H1 (cell line): Measurements from ENCODE around the gene PDIA2. TPM values are rescaled to one million over a fixed set of nuclear protein-coding genes. Genes with fewer than 3 reads are reported as not detected.

Experiments used
- CTCF ChIA-PET: fragments of 300-600 bp; sonication (Branson Sonifier 250); formaldehyde crosslinking; loops from one replicate; lab custom pipeline; 2021; ENCODE audit not compliant: partially characterized antibody; lab: Charles Lee
- POLR2A ChIA-PET: fragments of 300-600 bp; sonication (Branson Sonifier 250); formaldehyde crosslinking; loops from one replicate; lab custom pipeline; 2021; ENCODE audit warnings: inconsistent platforms; ENCODE audit not compliant: partially characterized antibody; lab: Charles Lee
- DNase-seq, 2 experiments: peaks; one replicate each; pipeline versions ENCODE4 v3.0.0 to v3.0.0-alpha.2; 2010 to 2022; ENCODE audit warnings: low spot score in 2 of 2, low read depth in 1 of 2, mixed read lengths in 1 of 2
- FAIRE-seq: peaks from 2 replicates; lab custom pipeline; 2011; peaks lifted over from hg19 to GRCh38; lab: Jason Lieb, UNC
- H2AFZ ChIP-seq: 2 replicates; pipeline ENCODE4 v1.8.1; 2012; ENCODE audit warnings: low read length, inconsistent platforms
- H2AK5ac ChIP-seq: 2 replicates; pipeline ENCODE4 v1.6.1; 2013; ENCODE audit warnings: low read depth, low read length
- H2BK120ac ChIP-seq: replicated peaks from 2 replicates; pipeline ENCODE3; 2013; ENCODE audit warnings: low read depth, low read length, inconsistent platforms
- H2BK12ac ChIP-seq: 2 replicates; pipeline ENCODE4 v1.6.1; 2013; ENCODE audit warnings: low read depth, low read length
- H2BK15ac ChIP-seq: 2 replicates; pipeline ENCODE4 v1.6.1; 2013; ENCODE audit warnings: low read length
- H2BK20ac ChIP-seq: 2 replicates; pipeline ENCODE4 v1.6.1; 2013; ENCODE audit warnings: low read length
- H2BK5ac ChIP-seq: 2 replicates; pipeline ENCODE4 v1.6.1; 2013; ENCODE audit warnings: low read depth, low read length
- H3K14ac ChIP-seq: 2 replicates; pipeline ENCODE4 v1.6.1; 2013; ENCODE audit warnings: inconsistent platforms; ENCODE audit not compliant: insufficient read length
- H3K18ac ChIP-seq: 2 replicates; pipeline ENCODE4 v1.6.1; 2013; ENCODE audit warnings: low read length; ENCODE audit errors: extremely low read depth
- H3K23ac ChIP-seq: 2 replicates; pipeline ENCODE4 v1.6.1; 2013; ENCODE audit warnings: inconsistent platforms; ENCODE audit not compliant: insufficient read length
- H3K23me2 ChIP-seq: 2 replicates; pipeline ENCODE4 v1.6.1; 2013; ENCODE audit warnings: low read depth, low read length
- H3K27ac ChIP-seq: 2 replicates; pipeline ENCODE4 v1.6.1; 2011; ENCODE audit warnings: low read depth, low read length, inconsistent platforms
- H3K27me3 ChIP-seq, 4 experiments: replicated peaks in 1 of 4; 1 replicate in 1 of 4; 2 replicates in 3 of 4; pipeline versions ENCODE4 v1.6.1 to v1.8.1; 2011 to 2013; ENCODE audit warnings: low read length in 3 of 4, mild to moderate bottlenecking in 3 of 4, inconsistent platforms in 2 of 4, mixed read lengths in 2 of 4, moderate library complexity in 1 of 4; ENCODE audit not compliant: control insufficient read depth in 3 of 4, insufficient read depth in 3 of 4; ENCODE audit errors: extremely low read depth in 1 of 4
- H3K36me3 ChIP-seq, 4 experiments: 2 replicates each; pipeline versions ENCODE4 v1.6.1 to v1.8.1; 2011 to 2013; ENCODE audit warnings: mild to moderate bottlenecking in 4 of 4, low read length in 3 of 4, moderate library complexity in 2 of 4, control low read depth in 1 of 4, inconsistent platforms in 1 of 4; ENCODE audit not compliant: insufficient read depth in 4 of 4, control insufficient read depth in 2 of 4
- H3K4ac ChIP-seq: replicated peaks from 2 replicates; pipeline ENCODE3; 2013; ENCODE audit warnings: low read length, low read depth, mixed read lengths, inconsistent platforms; ENCODE audit not compliant: insufficient read length
- H3K4me1 ChIP-seq, 4 experiments: replicated peaks in 1 of 4; 1 replicate in 1 of 4; 2 replicates in 3 of 4; pipeline versions ENCODE4 v1.6.1 to v1.8.1; 2011 to 2013; ENCODE audit warnings: low read length in 3 of 4, inconsistent platforms in 2 of 4, mixed read lengths in 1 of 4; ENCODE audit not compliant: insufficient read depth in 4 of 4, control insufficient read depth in 3 of 4
- H3K4me2 ChIP-seq, 2 experiments: 2 replicates each; pipeline versions ENCODE4 v1.6.1 to v1.8.1; 2011 to 2013; ENCODE audit warnings: low read depth in 2 of 2, low read length in 2 of 2, control low read depth in 1 of 2, inconsistent platforms in 1 of 2, mild to moderate bottlenecking in 1 of 2; ENCODE audit not compliant: insufficient read depth in 1 of 2
- H3K4me3 ChIP-seq, 4 experiments: fragments of 200-600, 300-600 bp in 1 of 4; sonication (generic), shearing (Covaris generic), sonication (Bioruptor Twin) in 1 of 4; 2 replicates each; pipeline versions ENCODE4 v1.5.1 to v1.8.1; 2011 to 2016; ENCODE audit warnings: low read length in 4 of 4, low read depth in 3 of 4, control low read depth in 2 of 4, inconsistent platforms in 2 of 4, mild to moderate bottlenecking in 2 of 4, mixed read lengths in 1 of 4, moderate library complexity in 1 of 4; ENCODE audit not compliant: insufficient read depth in 2 of 4; ENCODE audit errors: extremely low read depth in 1 of 4
- H3K56ac ChIP-seq: replicated peaks from 2 replicates; pipeline ENCODE3; 2013; ENCODE audit warnings: low read depth, mild to moderate bottlenecking, mixed read lengths, low read length, inconsistent platforms; ENCODE audit not compliant: insufficient read length
- H3K79me1 ChIP-seq: 2 replicates; pipeline ENCODE4 v1.6.1; 2013; ENCODE audit warnings: low read depth, low read length, control low read depth
- H3K79me2 ChIP-seq, 2 experiments: 2 replicates each; pipeline versions ENCODE4 v1.6.1 to v1.8.1; 2012 to 2013; ENCODE audit warnings: low read length in 2 of 2, mild to moderate bottlenecking in 2 of 2, inconsistent platforms in 1 of 2; ENCODE audit not compliant: insufficient read depth in 2 of 2, control insufficient read depth in 1 of 2
- H3K9ac ChIP-seq, 4 experiments: replicated peaks in 1 of 4; 1 replicate in 1 of 4; 2 replicates in 3 of 4; pipeline versions ENCODE4 v1.6.1 to v1.8.1; 2011 to 2013; ENCODE audit warnings: low read depth in 3 of 4, low read length in 3 of 4, control low read depth in 2 of 4, mild to moderate bottlenecking in 2 of 4, moderate library complexity in 2 of 4, inconsistent platforms in 1 of 4; ENCODE audit errors: extremely low read depth in 1 of 4
- H3K9me3 ChIP-seq, 2 experiments: 2 replicates each; pipeline versions ENCODE4 v1.6.1 to v1.8.1; 2012 to 2013; ENCODE audit warnings: mild to moderate bottlenecking in 2 of 2, moderate library complexity in 2 of 2, control low read depth in 1 of 2, inconsistent platforms in 1 of 2, low read depth in 1 of 2, low read length in 1 of 2, mixed read lengths in 1 of 2; ENCODE audit not compliant: insufficient read depth in 2 of 2
- H4K20me1 ChIP-seq, 2 experiments: replicated peaks in 1 of 2; 2 replicates each; pipeline versions ENCODE3 to v1.8.1; 2011 to 2013; ENCODE audit warnings: inconsistent platforms in 2 of 2, low read length in 2 of 2, mild to moderate bottlenecking in 1 of 2; ENCODE audit not compliant: insufficient read depth in 2 of 2, control insufficient read depth in 1 of 2
- H4K5ac ChIP-seq: 2 replicates; pipeline ENCODE4 v1.6.1; 2013; ENCODE audit warnings: low read length, low read depth, mixed read lengths, inconsistent platforms; ENCODE audit not compliant: insufficient read length
- H4K8ac ChIP-seq: 2 replicates; pipeline ENCODE4 v1.8.0; 2013; ENCODE audit warnings: mild to moderate bottlenecking, moderate library complexity, low read length, inconsistent platforms; ENCODE audit not compliant: insufficient read depth; ENCODE audit errors: extremely low read depth
- H4K91ac ChIP-seq: replicated peaks from 2 replicates; pipeline ENCODE3; 2013; ENCODE audit warnings: low read length, mixed read lengths, inconsistent platforms; ENCODE audit not compliant: insufficient read length
- ASH2L ChIP-seq: fragments of 200-600, 300-600 bp; sonication (generic); IDR thresholded peaks from one replicate; pipeline ENCODE4 v1.7.1; 2017; ENCODE audit warnings: low read length
- CHD2 ChIP-seq: IDR thresholded peaks from 2 replicates; pipeline ENCODE4 v1.6.1; 2012; ENCODE audit warnings: low read length, improper control_type of control experiment
- CREB1 ChIP-seq: IDR thresholded peaks from 2 replicates; pipeline ENCODE4 v1.6.1; 2012; ENCODE audit warnings: inconsistent platforms
- HDAC2 ChIP-seq, 2 experiments: fragments of 300-600 bp in 1 of 2; sonication (generic) in 1 of 2; IDR thresholded peaks; 2 replicates each; pipeline ENCODE4 v1.6.1; 2011 to 2012; ENCODE audit warnings: low read depth in 2 of 2, low read length in 2 of 2, mild to moderate bottlenecking in 2 of 2, moderate library complexity in 2 of 2, borderline replicate concordance in 1 of 2, inconsistent platforms in 1 of 2
- MAFK ChIP-seq: IDR thresholded peaks from 2 replicates; pipeline ENCODE4 v1.6.1; 2012; ENCODE audit warnings: low read depth, mild to moderate bottlenecking, improper control_type of control experiment, low read length
- POLR2A ChIP-seq, 2 experiments: IDR thresholded peaks; 1 replicate in 1 of 2; 2 replicates in 1 of 2; pipeline ENCODE4 v1.6.1; 2011; ENCODE audit warnings: low read depth in 2 of 2, low read length in 2 of 2, mild to moderate bottlenecking in 2 of 2; ENCODE audit errors: control extremely low read depth in 1 of 2
- SAP30 ChIP-seq: fragments of 300-600 bp; sonication (generic); IDR thresholded peaks from 2 replicates; pipeline ENCODE4 v1.7.1; 2012; ENCODE audit warnings: low read length, moderate library complexity, mild to moderate bottlenecking, inconsistent platforms; ENCODE audit not compliant: insufficient read depth, insufficient replicate concordance
- SIX5 ChIP-seq: IDR thresholded peaks from 2 replicates; pipeline ENCODE4 v1.6.1; 2011; ENCODE audit warnings: mild to moderate bottlenecking, low read depth, low read length
- WGBS, 2 experiments: shearing (Covaris generic) in 1 of 2; methylation state at CpG; one replicate each; pipeline versions ENCODE4 v1.1.6 to v1.1.7; 2013 to 2015; ENCODE audit warnings: low lambda C conversion rate in 2 of 2, mixed read lengths in 2 of 2, inconsistent platforms in 1 of 2, low coverage in 1 of 2, missing lambda C conversion rate in 1 of 2; ENCODE audit not compliant: insufficient replicate concordance in 2 of 2, insufficient coverage in 1 of 2, insufficient read length in 1 of 2; ENCODE audit errors: extremely low coverage in 1 of 2, missing lambda C conversion rate in 1 of 2; 5-methylcytosine and 5-hydroxymethylcytosine counted together
- polyA plus RNA-seq, 7 experiments: library from polyadenylated mRNA; depleted of rRNA in 3 of 7; stranded (reverse) in 5 of 7; unstranded in 2 of 7; fragments of >200 nt in 5 of 7; fragments of 200-250 nt in 2 of 7; gene quantifications; 1 replicate in 5 of 7; 2 replicates in 1 of 7; 4 replicates in 1 of 7; pipeline versions ENCODE4 v1.2.1 to v1.2.3, GENCODE V29; 2011 to 2013; ENCODE audit warnings: missing spikeins in 2 of 7, mixed read lengths in 2 of 7
- total RNA-seq: library from RNA; stranded (reverse); fragmentation: NEBNext Ultra II Directional; extraction: Animal tissue kit (Norgen Biotek cat#: 25700); gene quantifications from 2 replicates; pipeline ENCODE4 v1.2.1, GENCODE V29; 2021
- TF ChIP-seq, protein P1 (sequence below): IDR thresholded peaks from 2 replicates; pipeline ENCODE4 v1.6.1; 2011; ENCODE audit warnings: low read length, improper control_type of control experiment
- TF ChIP-seq, protein P2 (sequence below): IDR thresholded peaks from 2 replicates; pipeline ENCODE4 v1.6.1; 2012; ENCODE audit warnings: inconsistent platforms

Gene PDIA2
- total and polyA plus RNA-seq, 2 of the 8 experiments (the other 6 are each of a cell fraction or from before 2014, with no cell fraction given): 0.34 to 0.50 TPM

- Histone ChIP-seq H2BK20ac (no peak overlapping the region), H3K23me2 (peaks cover 4% of the 10 kb centered on the region; the same call in 1 of the 2 replicates), H3K79me1 (no peaks in the 10 kb centered on the region), H3K56ac (no peak overlapping the region), H3K9ac (no peak overlapping the region), H3K4me1 (no peaks in the 10 kb centered on the region; a peak in 1 of 7 replicates), H3K14ac (no peak overlapping the region), H2BK12ac (no peak overlapping the region), H3K23ac (no peak overlapping the region), H2AFZ (no peak overlapping the region), H3K27me3 (peaks cover 0 to 3% (median 2%) of the 10 kb centered on the region in 4 experiments; a peak in 4 of 7 replicates), H3K36me3 (no peaks in the 10 kb centered on the region), H3K4me2 (no peak overlapping the region), H2BK5ac (no peak overlapping the region), H2AK5ac (no peak overlapping the region), H2BK15ac (no peak overlapping the region), H3K79me2 (no peaks in the 10 kb centered on the region), H3K27ac (no peak overlapping the region), H3K18ac (no peak overlapping the region), H3K4ac (no peak overlapping the region), H4K91ac (no peak overlapping the region), H4K8ac (no peak overlapping the region), H4K5ac (no peak overlapping the region), H2BK120ac (no peak overlapping the region), H3K4me3 (no peak overlapping the region), H4K20me1 (peaks cover 0 to 9% of the 10 kb centered on the region in 2 experiments), H3K9me3 (no peaks in the 10 kb centered on the region)
- whole genome bisulfite sequencing, 2 experiments: 97% methylated on average over 22 of the region's 24 CpGs; no CpG with 5 or more reads in 1 of the 2 experiments
- POLR2A ChIA-PET: interaction anchor here (0.6 to 2.5 kb wide), 9 partner anchors 8 to 137 kb away, joined by 3 to 13 read pairs (median 4); partner anchors contain the start of gene PDIA2
- no peak for FAIRE-seq
- DNase-seq: no peak
- TF ChIP-seq ASH2L (no peak), SAP30 (no peak), HDAC2 (IDR thresholded peaks at IDR 0.05; ENCODE audit: borderline replicate concordance in 1 of 2, low read depth in 2 of 2, low read length in 2 of 2) (no peak), POLR2A (IDR thresholded peaks at IDR 0.05; ENCODE audit: control extremely low read depth in 1 of 2, low read depth in 2 of 2, low read length in 2 of 2) (no peak), SIX5 (no peak), CREB1 (no peak), CHD2 (no peak), MAFK (no peak)
- TF ChIP-seq, protein P1, sequence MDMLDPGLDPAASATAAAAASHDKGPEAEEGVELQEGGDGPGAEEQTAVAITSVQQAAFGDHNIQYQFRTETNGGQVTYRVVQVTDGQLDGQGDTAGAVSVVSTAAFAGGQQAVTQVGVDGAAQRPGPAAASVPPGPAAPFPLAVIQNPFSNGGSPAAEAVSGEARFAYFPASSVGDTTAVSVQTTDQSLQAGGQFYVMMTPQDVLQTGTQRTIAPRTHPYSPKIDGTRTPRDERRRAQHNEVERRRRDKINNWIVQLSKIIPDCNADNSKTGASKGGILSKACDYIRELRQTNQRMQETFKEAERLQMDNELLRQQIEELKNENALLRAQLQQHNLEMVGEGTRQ: no peak
- TF ChIP-seq, protein P2, sequence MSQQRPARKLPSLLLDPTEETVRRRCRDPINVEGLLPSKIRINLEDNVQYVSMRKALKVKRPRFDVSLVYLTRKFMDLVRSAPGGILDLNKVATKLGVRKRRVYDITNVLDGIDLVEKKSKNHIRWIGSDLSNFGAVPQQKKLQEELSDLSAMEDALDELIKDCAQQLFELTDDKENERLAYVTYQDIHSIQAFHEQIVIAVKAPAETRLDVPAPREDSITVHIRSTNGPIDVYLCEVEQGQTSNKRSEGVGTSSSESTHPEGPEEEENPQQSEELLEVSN: no peak
- CTCF ChIA-PET: interaction anchor here (0.6 to 2.0 kb wide), 4 partner anchors 29 to 93 kb away, joined by 3 to 10 read pairs (median 4); no protein-coding TSS in a partner anchor
Observed at GRCh38 chr16:269061-269796, 13.7 kb upstream of the PDIA2 start.
